PC-9 (cell line): ENCODE results near the gene KRTAP10-7. TPM values are rescaled to one million over a fixed set of nuclear protein-coding genes. Genes with fewer than 3 reads are reported as not detected.

Source experiments
- BruUV-seq: library from RNA; stranded (reverse); fragments of 400-500 nt; replicated peaks from 2 replicates; lab custom pipeline; 2021; lab: Mats Ljungman, UMichigan
- CTCF ChIA-PET: fragments of 300-600 bp; sonication (Branson Sonifier 250); formaldehyde crosslinking; loops from one replicate; lab custom pipeline; 2022; ENCODE audit warnings: antibody characterized with exemption; lab: Charles Lee
- POLR2A ChIA-PET: fragments of 300-600 bp; sonication (Branson Sonifier 250); formaldehyde crosslinking; loops from one replicate; lab custom pipeline; 2022; ENCODE audit warnings: antibody characterized with exemption; ENCODE audit not compliant: unreplicated experiment; lab: Charles Lee
- DNase-seq, 2 experiments: peaks; one replicate each; pipeline versions ENCODE4 v3.0.0 to v3.0.0-alpha.2; 2015 to 2022; ENCODE audit warnings: mixed read lengths in 1 of 2
- H2AFZ ChIP-seq: fragments of 200-600 bp; sonication (generic); 2 replicates; pipeline ENCODE4 v1.8.1; 2017; ENCODE audit warnings: antibody characterized with exemption
- H3F3A ChIP-seq: fragments of 200-600 bp; sonication (generic); 2 replicates; pipeline ENCODE4 v1.8.1; 2017; ENCODE audit warnings: antibody characterized with exemption, mild to moderate bottlenecking, low read depth; ENCODE audit not compliant: insufficient read depth
- H3K27ac ChIP-seq: fragments of 200-600 bp; sonication (generic); 2 replicates; pipeline ENCODE4 v1.6.1; 2016; ENCODE audit warnings: mixed run types
- H3K27me3 ChIP-seq: fragments of 200-600 bp; sonication (generic); 2 replicates; pipeline ENCODE4 v1.6.1; 2016; ENCODE audit warnings: low read depth, mixed run types; ENCODE audit not compliant: insufficient read depth
- H3K36me3 ChIP-seq: fragments of 200-600 bp; sonication (generic); 2 replicates; pipeline ENCODE4 v1.6.1; 2016; ENCODE audit warnings: low read depth, mixed run types
- H3K4me1 ChIP-seq: fragments of 200-600 bp; sonication (generic); replicated peaks from 2 replicates; pipeline ENCODE4 v1.6.1; 2016; ENCODE audit warnings: mixed run types; ENCODE audit not compliant: insufficient read depth
- H3K4me2 ChIP-seq: fragments of 200-600 bp; sonication (generic); 2 replicates; pipeline ENCODE4 v1.6.1; 2017; ENCODE audit warnings: mixed run types
- H3K4me3 ChIP-seq: fragments of 200-600 bp; sonication (generic); 2 replicates; pipeline ENCODE4 v1.6.1; 2016; ENCODE audit warnings: mixed run types
- H3K79me2 ChIP-seq: fragments of 200-600 bp; sonication (generic); 2 replicates; pipeline ENCODE4 v1.6.1; 2017; ENCODE audit warnings: low read depth, mixed run types
- H3K9me2 ChIP-seq: fragments of 200-600 bp; sonication (generic); 2 replicates; pipeline ENCODE4 v1.8.1; 2017; ENCODE audit warnings: mild to moderate bottlenecking; ENCODE audit not compliant: insufficient read depth
- H3K9me3 ChIP-seq: fragments of 200-600 bp; sonication (generic); 2 replicates; pipeline ENCODE4 v1.8.1; 2016; ENCODE audit warnings: low read depth; ENCODE audit not compliant: insufficient read depth
- H4K20me1 ChIP-seq: fragments of 200-600 bp; sonication (generic); 2 replicates; pipeline ENCODE4 v1.8.1; 2017; ENCODE audit not compliant: insufficient read depth
- CTCF ChIP-seq: fragments of 200-600 bp; sonication (generic); conservative IDR thresholded peaks from 2 replicates; pipeline ENCODE4 v1.6.1; 2017; ENCODE audit warnings: mixed run types, antibody characterized with exemption, mild to moderate bottlenecking, moderate library complexity
- EZH2 ChIP-seq: fragments of 200-600 bp; sonication (generic); IDR thresholded peaks from 2 replicates; pipeline ENCODE4 v1.8.0; 2017; ENCODE audit warnings: antibody characterized with exemption, low read depth
- intact Hi-C: fragments of 100-400 bp; cut with micrococcal nuclease; formaldehyde crosslinking; loops from one replicate; pipeline ENCODE4 v1.10.0; 2022; ENCODE audit not compliant: unreplicated experiment
- total RNA-seq: library from RNA; stranded (reverse); gene quantifications from 2 replicates; pipeline ENCODE4 v1.2.3, GENCODE V29; 2021

The KRTAP10-7 gene
- total RNA-seq, 1 experiment from 2014 or later: not detected

- DNase-seq: no peak
- Histone ChIP-seq H3K27ac (no peak within 1 kb of the TSS), H3F3A (no peaks in the 10 kb centered on the region), H3K4me1 (no peaks in the 10 kb centered on the region), H3K79me2 (no peaks in the 10 kb centered on the region), H3K27me3 (peaks cover 45% of the 10 kb centered on the region), H3K4me2 (no peak within 1 kb of the TSS), H2AFZ (no peak within 1 kb of the TSS), H3K4me3 (no peak within 1 kb of the TSS), H3K36me3 (no peaks in the 10 kb centered on the region), H3K9me2 (no peaks in the 10 kb centered on the region), H4K20me1 (no peaks in the 10 kb centered on the region), H3K9me3 (no peaks in the 10 kb centered on the region)
- ChIA-PET POLR2A (no interaction called here), CTCF (no interaction called here)
- TF ChIP-seq CTCF: no peak
- intact Hi-C loops: no loop called here
- BruUV-seq: no TSS peak
Observed at GRCh38 chr21:44612029-44612486, 11.7 kb downstream of the KRTAP10-7 start, which contains the start of gene KRTAP10-8. TSS of gene KRTAP10-8 (plus strand) at chr21:44612079. CDS start at chr21:44612101, 22 bp downstream.

- Histone ChIP-seq H4K20me1 (no peaks in the 10 kb centered on the region), H3K4me2 (no peak overlapping the region), H3K36me3 (no peaks in the 10 kb centered on the region), H2AFZ (no peak overlapping the region), H3K9me2 (no peaks in the 10 kb centered on the region), H3K9me3 (no peaks in the 10 kb centered on the region), H3F3A (no peaks in the 10 kb centered on the region), H3K27ac (no peak overlapping the region), H3K4me3 (no peak overlapping the region), H3K27me3 (peaks cover 45% of the 10 kb centered on the region), H3K79me2 (no peaks in the 10 kb centered on the region), H3K4me1 (no peaks in the 10 kb centered on the region)
- CTCF ChIA-PET: no interaction called here
- intact Hi-C loops: no loop called here
- no peak for TF ChIP-seq EZH2
- no peak for TF ChIP-seq CTCF
- DNase-seq: no peak
- POLR2A ChIA-PET: no interaction called here
- BruUV-seq: no TSS peak
Observed at GRCh38 chr21:44612669-44613229, 12.4 kb downstream of the KRTAP10-7 start.

GRCh38 chr21:44613386-44614155, 13.2 kb downstream of the KRTAP10-7 start:
- no peak for TF ChIP-seq CTCF
- TF ChIP-seq EZH2: no peak
- no peak overlapping the region for H3K27ac ChIP-seq
- intact Hi-C loops: no loop called here
- no TSS peak for BruUV-seq
- peaks cover 42% of the 10 kb centered on the region for H3K27me3 ChIP-seq
- no peak overlapping the region for H3K4me2 ChIP-seq
- no peaks in the 10 kb centered on the region for H3F3A ChIP-seq
- H3K9me3 ChIP-seq: no peaks in the 10 kb centered on the region
- no peaks in the 10 kb centered on the region for H4K20me1 ChIP-seq
- no peaks in the 10 kb centered on the region for H3K4me1 ChIP-seq
- H3K4me3 ChIP-seq: no peak overlapping the region
- no peak overlapping the region for H2AFZ ChIP-seq
- no peaks in the 10 kb centered on the region for H3K79me2 ChIP-seq
- no peaks in the 10 kb centered on the region for H3K36me3 ChIP-seq
- no peak for DNase-seq
- ChIA-PET POLR2A (no interaction called here), CTCF (no interaction called here)
- H3K9me2 ChIP-seq: no peaks in the 10 kb centered on the region
